ENCODE results near the gene PDZD4.

Gene PDZD4

GRCh38 chrX:153792368-153792767, 38.0 kb downstream of the PDZD4 start:
- Histone ChIP-seq H3K9me3 (ENCODE audit: severe bottlenecking) (no peaks in the 10 kb centered on the region), H3K27me3 (ENCODE audit: insufficient read depth, low read depth, severe bottlenecking) (peaks cover 8% of the 10 kb centered on the region), H3K27ac (no peak overlapping the region), H3K36me3 (peaks cover 59% of the 10 kb centered on the region), H3K4me3 (ENCODE audit: low read depth, low read length) (no peak overlapping the region)
- no peak for TF ChIP-seq CTCF (IDR thresholded peaks at IDR 0.05; ENCODE audit: low read depth, low read length)
- DNase-seq = no peak

GRCh38 chrX:153791104-153791852, 39.1 kb downstream of the PDZD4 start:
- Histone ChIP-seq H3K27me3 (ENCODE audit: insufficient read depth, low read depth, severe bottlenecking) (peaks cover 8% of the 10 kb centered on the region), H3K36me3 (peaks cover 56% of the 10 kb centered on the region), H3K27ac (no peak overlapping the region), H3K4me3 (ENCODE audit: low read depth, low read length) (no peak overlapping the region), H3K9me3 (ENCODE audit: severe bottlenecking) (no peaks in the 10 kb centered on the region)
- TF ChIP-seq CTCF (IDR thresholded peaks at IDR 0.05; ENCODE audit: low read depth, low read length) = no peak
- DNase-seq = no peak

- H3K4me3 ChIP-seq (ENCODE audit: low read depth, low read length) = no peak overlapping the region
- DNase-seq = no peak
- no peaks in the 10 kb centered on the region for H3K9me3 ChIP-seq (ENCODE audit: severe bottlenecking)
- no peak for TF ChIP-seq CTCF (IDR thresholded peaks at IDR 0.05; ENCODE audit: low read depth, low read length)
- H3K36me3 ChIP-seq = peaks cover 60% of the 10 kb centered on the region
- H3K27ac ChIP-seq = no peak overlapping the region
- peaks cover 8% of the 10 kb centered on the region for H3K27me3 ChIP-seq (ENCODE audit: insufficient read depth, low read depth, severe bottlenecking)
These were observed 40.7 kb downstream of the PDZD4 start for GRCh38 chrX:153789654-153790053.

- Histone ChIP-seq H3K36me3 (peaks cover 45% of the 10 kb centered on the region), H3K4me3 (ENCODE audit: low read depth, low read length) (no peak overlapping the region), H3K27me3 (ENCODE audit: insufficient read depth, low read depth, severe bottlenecking) (peaks cover 13% of the 10 kb centered on the region), H3K27ac (no peak overlapping the region), H3K9me3 (ENCODE audit: severe bottlenecking) (no peaks in the 10 kb centered on the region)
- no peak for TF ChIP-seq CTCF (IDR thresholded peaks at IDR 0.05; ENCODE audit: low read depth, low read length)
- no peak for DNase-seq
These were observed 43.7 kb downstream of the PDZD4 start for GRCh38 chrX:153786669-153787068.

- H3K9me3 ChIP-seq (ENCODE audit: severe bottlenecking) = no peaks in the 10 kb centered on the region
- TF ChIP-seq CTCF (IDR thresholded peaks at IDR 0.05; ENCODE audit: low read depth, low read length) = no peak
- no peak overlapping the region for H3K27ac ChIP-seq
- DNase-seq = no peak
- H3K27me3 ChIP-seq (ENCODE audit: insufficient read depth, low read depth, severe bottlenecking) = peaks cover 13% of the 10 kb centered on the region
- H3K4me3 ChIP-seq (ENCODE audit: low read depth, low read length) = no peak overlapping the region
- peaks cover 37% of the 10 kb centered on the region for H3K36me3 ChIP-seq
These were observed 45.9 kb downstream of the PDZD4 start for GRCh38 chrX:153784325-153784967.
